Measurements from ENCODE around the gene MBD3L2B. TPM values are rescaled to one million over a fixed set of nuclear protein-coding genes. Genes with fewer than 3 reads are reported as not detected.

MBD3L2B gene
- total RNA-seq, 1 experiment from 2014 or later = not detected

Other genes starting within 250 kb of the MBD3L2B start
- 0.40 and 1.7 TPM in 2 replicates for gene VAV1, start 248.7 kb downstream of the MBD3L2B start, total RNA-seq (2014; rRNA removed; shearing (Covaris generic))
- 11.5 and 15.8 TPM in 2 replicates for gene ADGRE1, start 133.9 kb downstream of the MBD3L2B start, total RNA-seq (2014; rRNA removed; shearing (Covaris generic))
- not detected in 2 replicates for gene MBD3L5, start 9.1 kb upstream of the MBD3L2B start, total RNA-seq (2014; rRNA removed; shearing (Covaris generic))
- not detected in 2 replicates for gene MBD3L4, start 18.7 kb upstream of the MBD3L2B start, total RNA-seq (2014; rRNA removed; shearing (Covaris generic))
- gene MBD3L2, start 27.9 kb upstream of the MBD3L2B start, total RNA-seq (2014; rRNA removed; shearing (Covaris generic)) = not detected in 2 replicates
- not detected in 2 replicates for gene MBD3L3, start 37.2 kb upstream of the MBD3L2B start, total RNA-seq (2014; rRNA removed; shearing (Covaris generic))
- 8.8 and 9.2 TPM in 2 replicates for gene ZNF557, start 48.3 kb upstream of the MBD3L2B start, total RNA-seq (2014; rRNA removed; shearing (Covaris generic))